IMR-90 (cell line): ENCODE measurements around the gene LRP1B.

ENCODE experiments used
- FOS ChIP-seq: fragments of 150-350 bp; IDR thresholded peaks from 2 replicates; pipeline ENCODE4 v1.6.1; 2016; ENCODE audit warnings: low read depth, low read length
- MXI1 ChIP-seq: IDR thresholded peaks from 2 replicates; pipeline ENCODE4 v1.6.1; 2012; ENCODE audit warnings: low read depth, mild to moderate bottlenecking, low read length, moderate library complexity, borderline replicate concordance
- POLR2A ChIP-seq: IDR thresholded peaks from 2 replicates; pipeline ENCODE4 v1.6.1; 2012; ENCODE audit warnings: mild to moderate bottlenecking, low read depth, low read length
- RCOR1 ChIP-seq: IDR thresholded peaks from 2 replicates; pipeline ENCODE4 v1.6.1; 2012; ENCODE audit warnings: mild to moderate bottlenecking, low read length, improper control_type of control experiment; ENCODE audit not compliant: insufficient replicate concordance
- SMC3 ChIP-seq: fragments of 150-350 bp; IDR thresholded peaks from 2 replicates; pipeline ENCODE4 v1.6.1; 2016; ENCODE audit warnings: low read depth, mild to moderate bottlenecking, antibody characterized with exemption, low read length, moderate library complexity
- TF ChIP-seq, protein P1 (sequence below): conservative IDR thresholded peaks from 2 replicates; pipeline ENCODE4 v1.5.1; 2012; ENCODE audit warnings: mild to moderate bottlenecking, low read depth, low read length, improper control_type of control experiment
- TF ChIP-seq, protein P2 (sequence below): fragments of 150-350 bp; IDR thresholded peaks from 2 replicates; pipeline ENCODE4 v1.6.1; 2016; ENCODE audit warnings: low read depth, mild to moderate bottlenecking, low read length, moderate library complexity, borderline replicate concordance

DNA sequence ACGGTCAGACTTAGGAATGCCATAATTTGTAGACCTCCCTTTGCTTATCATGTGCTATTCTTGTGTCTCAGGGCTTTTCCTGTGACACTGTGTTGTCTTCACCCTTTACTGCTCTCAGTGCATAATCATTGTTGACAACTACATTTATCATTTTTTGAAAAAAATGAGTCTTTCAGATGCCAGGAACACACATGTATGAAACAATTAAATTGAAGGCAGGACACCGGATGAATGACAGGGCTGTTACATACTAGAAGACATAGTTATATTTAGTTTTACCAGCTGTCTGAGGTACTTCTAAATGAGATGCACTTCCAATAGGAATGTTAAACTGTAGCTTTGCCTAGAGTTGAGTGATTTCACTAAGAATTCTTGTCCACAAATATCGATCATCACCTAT lies 243.5 kb downstream of the LRP1B start:
- TF ChIP-seq, protein P1, sequence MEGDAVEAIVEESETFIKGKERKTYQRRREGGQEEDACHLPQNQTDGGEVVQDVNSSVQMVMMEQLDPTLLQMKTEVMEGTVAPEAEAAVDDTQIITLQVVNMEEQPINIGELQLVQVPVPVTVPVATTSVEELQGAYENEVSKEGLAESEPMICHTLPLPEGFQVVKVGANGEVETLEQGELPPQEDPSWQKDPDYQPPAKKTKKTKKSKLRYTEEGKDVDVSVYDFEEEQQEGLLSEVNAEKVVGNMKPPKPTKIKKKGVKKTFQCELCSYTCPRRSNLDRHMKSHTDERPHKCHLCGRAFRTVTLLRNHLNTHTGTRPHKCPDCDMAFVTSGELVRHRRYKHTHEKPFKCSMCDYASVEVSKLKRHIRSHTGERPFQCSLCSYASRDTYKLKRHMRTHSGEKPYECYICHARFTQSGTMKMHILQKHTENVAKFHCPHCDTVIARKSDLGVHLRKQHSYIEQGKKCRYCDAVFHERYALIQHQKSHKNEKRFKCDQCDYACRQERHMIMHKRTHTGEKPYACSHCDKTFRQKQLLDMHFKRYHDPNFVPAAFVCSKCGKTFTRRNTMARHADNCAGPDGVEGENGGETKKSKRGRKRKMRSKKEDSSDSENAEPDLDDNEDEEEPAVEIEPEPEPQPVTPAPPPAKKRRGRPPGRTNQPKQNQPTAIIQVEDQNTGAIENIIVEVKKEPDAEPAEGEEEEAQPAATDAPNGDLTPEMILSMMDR: no peak
- TF ChIP-seq FOS: no peak
- no peak for TF ChIP-seq POLR2A
- no peak for TF ChIP-seq RCOR1
- TF ChIP-seq SMC3: no peak
- TF ChIP-seq MXI1: no peak
- TF ChIP-seq, protein P2, sequence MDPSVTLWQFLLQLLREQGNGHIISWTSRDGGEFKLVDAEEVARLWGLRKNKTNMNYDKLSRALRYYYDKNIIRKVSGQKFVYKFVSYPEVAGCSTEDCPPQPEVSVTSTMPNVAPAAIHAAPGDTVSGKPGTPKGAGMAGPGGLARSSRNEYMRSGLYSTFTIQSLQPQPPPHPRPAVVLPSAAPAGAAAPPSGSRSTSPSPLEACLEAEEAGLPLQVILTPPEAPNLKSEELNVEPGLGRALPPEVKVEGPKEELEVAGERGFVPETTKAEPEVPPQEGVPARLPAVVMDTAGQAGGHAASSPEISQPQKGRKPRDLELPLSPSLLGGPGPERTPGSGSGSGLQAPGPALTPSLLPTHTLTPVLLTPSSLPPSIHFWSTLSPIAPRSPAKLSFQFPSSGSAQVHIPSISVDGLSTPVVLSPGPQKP: no peak
